Measurements from ENCODE around the gene CTBP1. TPM values are rescaled to one million over a fixed set of nuclear protein-coding genes. Genes with fewer than 3 reads are reported as not detected.

The CTBP1 gene
- polyA plus RNA-seq, 3 donors, result 21.3 to 226 (median 42.1) TPM

- 89% methylated on average over 16 of the region's 18 CpGs for WGBS (ENCODE audit: insufficient coverage)
- peaks cover 51 to 66% of the 10 kb centered on the region in 2 donors for H3K36me3 Mint-ChIP-seq
- H3K9me3 Mint-ChIP-seq, result peaks cover 0 to 2% (median 0%) of the 10 kb centered on the region in 7 donors
- intact Hi-C loops (cut with micrococcal nuclease), result no loop called here
- H2AFZ ChIP-seq (ENCODE audit: insufficient read depth, low read depth, low read length, poor library complexity, severe bottlenecking), result no peak overlapping the region
- no peaks in the 10 kb centered on the region for H3K9me3 ChIP-seq (replicated peaks in 1 of 2; ENCODE audit: control insufficient read depth in 1 of 2, insufficient read depth in 1 of 2, low read length in 2 of 2)
- no peak overlapping the region for H3K9ac ChIP-seq (ENCODE audit: insufficient read depth, low read length, poor library complexity, severe bottlenecking)
- no peak overlapping the region for H3K4me3 ChIP-seq (replicated peaks in 1 of 3; ENCODE audit: low read depth in 2 of 3, low read length in 3 of 3)
- H3K79me2 ChIP-seq (ENCODE audit: insufficient read depth, low read length), result peaks cover 88% of the 10 kb centered on the region
- H3K27ac ChIP-seq (ENCODE audit: low read depth in 1 of 2, low read length in 2 of 2), result peak overlapping the region in 1 of 2 donors; percentile 99
- no peaks in the 10 kb centered on the region for H3K27me3 ChIP-seq (ENCODE audit: control insufficient read depth in 2 of 2, insufficient read depth in 2 of 2, low read length in 2 of 2)
- H3K27me3 Mint-ChIP-seq (ENCODE audit: low read depth in 3 of 3), result no peaks in the 10 kb centered on the region
- no peak for DNase-seq
- peaks cover 29 to 40% of the 10 kb centered on the region in 2 donors for H3K4me1 ChIP-seq (ENCODE audit: control insufficient read depth in 1 of 2, insufficient read depth in 2 of 2, low read length in 2 of 2)
- H3K4me1 Mint-ChIP-seq, result peaks cover 52% of the 10 kb centered on the region
- H3K36me3 ChIP-seq (replicated peaks in 1 of 2; ENCODE audit: control insufficient read depth in 1 of 2, insufficient read depth in 2 of 2, low read length in 2 of 2), result peaks cover 28 to 40% of the 10 kb centered on the region in 2 donors
- no peak for TF ChIP-seq CTCF (IDR thresholded peaks at IDR 0.05)
- H3K4me3 Mint-ChIP-seq, result no peak overlapping the region
- H3K4me2 ChIP-seq (replicated peaks; ENCODE audit: extremely low read depth, low read length, poor library complexity, severe bottlenecking), result no peak overlapping the region
- peaks cover 37% of the 10 kb centered on the region for H4K20me1 ChIP-seq (ENCODE audit: insufficient read depth, low read length)
- H3K27ac Mint-ChIP-seq, result peak overlapping the region; percentile 1 to 90 (median 83)
These were observed 47.5 kb upstream of the CTBP1 start for GRCh38 chr4:1296324-1297022.

- H4K20me1 ChIP-seq (ENCODE audit: insufficient read depth, low read length), result peaks cover 37% of the 10 kb centered on the region
- H2AFZ ChIP-seq (ENCODE audit: insufficient read depth, low read depth, low read length, poor library complexity, severe bottlenecking), result no peak overlapping the region
- peak overlapping the region in 6 of 7 donors; percentile 11 to 89 (median 82) for H3K27ac Mint-ChIP-seq
- peak overlapping the region; percentile 46 for H3K27ac ChIP-seq (ENCODE audit: low read depth in 1 of 2, low read length in 2 of 2)
- no peaks in the 10 kb centered on the region for H3K9me3 ChIP-seq (replicated peaks in 1 of 2; ENCODE audit: control insufficient read depth in 1 of 2, insufficient read depth in 1 of 2, low read length in 2 of 2)
- H3K4me3 ChIP-seq (replicated peaks in 1 of 3; ENCODE audit: low read depth in 2 of 3, low read length in 3 of 3), result no peak overlapping the region
- H3K4me2 ChIP-seq (replicated peaks; ENCODE audit: extremely low read depth, low read length, poor library complexity, severe bottlenecking), result no peak overlapping the region
- no peak overlapping the region for H3K9ac ChIP-seq (ENCODE audit: insufficient read depth, low read length, poor library complexity, severe bottlenecking)
- H3K36me3 ChIP-seq (replicated peaks in 1 of 2; ENCODE audit: control insufficient read depth in 1 of 2, insufficient read depth in 2 of 2, low read length in 2 of 2), result peaks cover 28 to 40% of the 10 kb centered on the region in 2 donors
- H3K36me3 Mint-ChIP-seq, result peaks cover 53 to 67% of the 10 kb centered on the region in 2 donors
- H3K27me3 Mint-ChIP-seq (ENCODE audit: low read depth in 3 of 3), result peaks cover 0 to 1% (median 0%) of the 10 kb centered on the region in 3 donors
- peaks cover 31 to 41% of the 10 kb centered on the region in 2 donors for H3K4me1 ChIP-seq (ENCODE audit: control insufficient read depth in 1 of 2, insufficient read depth in 2 of 2, low read length in 2 of 2)
- intact Hi-C loops (cut with micrococcal nuclease), result no loop called here
- 83% methylated on average over 11 of the region's 24 CpGs for WGBS (ENCODE audit: insufficient coverage)
- peaks cover 0 to 2% (median 0%) of the 10 kb centered on the region in 7 donors for H3K9me3 Mint-ChIP-seq
- H3K4me1 Mint-ChIP-seq, result peaks cover 52% of the 10 kb centered on the region
- no peak overlapping the region for H3K4me3 Mint-ChIP-seq
- TF ChIP-seq CTCF (IDR thresholded peaks at IDR 0.05), result no peak
- peak in 1 of 3 donors; percentile 3 for DNase-seq
- H3K27me3 ChIP-seq (ENCODE audit: control insufficient read depth in 2 of 2, insufficient read depth in 2 of 2, low read length in 2 of 2), result no peaks in the 10 kb centered on the region
- H3K79me2 ChIP-seq (ENCODE audit: insufficient read depth, low read length), result peaks cover 97% of the 10 kb centered on the region
These were observed 46.6 kb upstream of the CTBP1 start for GRCh38 chr4:1295405-1296055.
